Hematopoietic multipotent progenitor cell treated with erythropoietin and hydrocortisone succinate and interleukin-3 and kit ligand, for 4 days (in vitro differentiated cells): ENCODE measurements around the gene ITGA2.

Experiments
- DNase-seq: peaks from one replicate; pipeline ENCODE4 v3.0.0-alpha.2; 2015

Gene ITGA2

GRCh38 chr5:53022930-53023511, 33.9 kb downstream of the ITGA2 start:
- DNase-seq, result no peak

- DNase-seq, result peak; percentile 26
Observed at GRCh38 chr5:53023969-53024368, 34.8 kb downstream of the ITGA2 start.

- DNase-seq, result no peak
Observed at GRCh38 chr5:53024535-53024934, 35.4 kb downstream of the ITGA2 start.

GRCh38 chr5:53025487-53025886, 36.3 kb downstream of the ITGA2 start:
- DNase-seq, result no peak

GRCh38 chr5:53027913-53028312, 38.8 kb downstream of the ITGA2 start:
- DNase-seq, result no peak

GRCh38 chr5:53029608-53030007, 40.5 kb downstream of the ITGA2 start:
- no peak for DNase-seq

- DNase-seq, result no peak
Observed at GRCh38 chr5:53030893-53031292, 41.7 kb downstream of the ITGA2 start.

- DNase-seq, result peak; percentile 77
Observed at GRCh38 chr5:53031695-53032096, 42.5 kb downstream of the ITGA2 start.

- DNase-seq, result peak; percentile 11
Observed at GRCh38 chr5:53032188-53032587, 43.0 kb downstream of the ITGA2 start.

- no peak for DNase-seq
Observed at GRCh38 chr5:53034832-53035231, 45.7 kb downstream of the ITGA2 start.

GRCh38 chr5:53035868-53036381, 46.8 kb downstream of the ITGA2 start:
- DNase-seq, result peak; percentile 53

- DNase-seq, result no peak
Observed at GRCh38 chr5:53037141-53037859, 48.1 kb downstream of the ITGA2 start.

- DNase-seq, result no peak
Observed at GRCh38 chr5:53038196-53038847, 49.2 kb downstream of the ITGA2 start.

- DNase-seq, result no peak
Observed at GRCh38 chr5:53039855-53040254, 50.7 kb downstream of the ITGA2 start.

GRCh38 chr5:53041071-53041692, 52.0 kb downstream of the ITGA2 start:
- peak; percentile 52 for DNase-seq

- peak; percentile 17 for DNase-seq
Observed at GRCh38 chr5:53041740-53042139, 52.6 kb downstream of the ITGA2 start.

- no peak for DNase-seq
Observed at GRCh38 chr5:53045263-53045662, 56.1 kb downstream of the ITGA2 start.

GRCh38 chr5:53048248-53048647, 59.1 kb downstream of the ITGA2 start:
- DNase-seq, result no peak

GRCh38 chr5:53052499-53052898, 63.3 kb downstream of the ITGA2 start:
- no peak for DNase-seq

- no peak for DNase-seq
Observed at GRCh38 chr5:53053364-53053763, 64.2 kb downstream of the ITGA2 start.

GRCh38 chr5:53055365-53055764, 66.2 kb downstream of the ITGA2 start:
- no peak for DNase-seq

GRCh38 chr5:53059281-53059680, 70.1 kb downstream of the ITGA2 start:
- no peak for DNase-seq

- no peak for DNase-seq
Observed at GRCh38 chr5:53063176-53063575, 74.0 kb downstream of the ITGA2 start.

GRCh38 chr5:53063791-53064190, 74.6 kb downstream of the ITGA2 start:
- DNase-seq, result no peak
